ENCODE data around the gene PLA2G4D. TPM values are rescaled to one million over a fixed set of nuclear protein-coding genes. Genes with fewer than 3 reads are reported as not detected.

PLA2G4D gene
- total RNA-seq, 1 experiment from 2014 or later, result 0.34 TPM

DNA sequence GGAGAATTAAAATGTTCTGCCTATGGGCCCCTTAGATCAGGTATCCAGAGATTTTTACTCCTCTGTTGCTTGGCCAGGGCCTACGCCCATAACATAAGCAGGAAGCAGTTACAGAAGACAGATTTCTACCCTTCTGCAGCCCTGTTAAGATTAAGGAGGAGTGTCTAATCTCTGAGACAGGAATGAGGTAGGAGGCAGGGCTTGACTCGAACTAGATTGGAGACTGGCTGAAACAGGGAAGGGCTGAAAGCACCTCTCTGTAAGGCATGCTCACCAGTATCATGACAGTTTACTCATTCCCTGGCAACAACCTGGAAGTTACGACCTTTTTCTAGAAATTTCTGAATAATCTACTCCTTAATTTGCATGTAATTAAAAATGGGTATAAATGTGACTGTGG is 16.7 kb downstream of the PLA2G4D start:
- RAD21 ChIA-PET (ENCODE audit: low non-redundant PET in 1 of 2, low total read pairs in 2 of 2, uncharacterized antibody in 2 of 2, unreplicated experiment in 2 of 2), result no interaction called here
- no peaks in the 10 kb centered on the region for H3K36me3 ChIP-seq (ENCODE audit: control insufficient read depth in 1 of 2, insufficient read depth in 2 of 2, low read length in 2 of 2)
- BruUV-seq (replicated peaks), result no TSS peak
- no peaks in the 10 kb centered on the region for H3K79me2 ChIP-seq (ENCODE audit: insufficient read depth, low read length)
- H3K4me2 ChIP-seq (ENCODE audit: low read length), result no peak overlapping the region
- CTCF ChIA-PET, result interaction anchor here (1.1 to 2.9 kb wide), 3 partner anchors 8 to 88 kb away, joined by 3 to 9 read pairs (median 3); no protein-coding TSS in a partner anchor
- intact Hi-C loops (cut with micrococcal nuclease), result no loop called here
- TF ChIP-seq JUND (IDR thresholded peaks at IDR 0.05) (no peak), EZH2phosphoT487 (IDR thresholded peaks at IDR 0.05; ENCODE audit: borderline replicate concordance) (no peak), YY1 (IDR thresholded peaks at IDR 0.05; ENCODE audit: extremely low read depth, insufficient replicate concordance, low read depth, low read length) (no peak), ELF1 (IDR thresholded peaks at IDR 0.05; ENCODE audit: borderline replicate concordance, low read depth) (no peak), ZFX (IDR thresholded peaks at IDR 0.05) (no peak), CEBPB (IDR thresholded peaks at IDR 0.05; ENCODE audit: low read depth) (no peak), FOSL1 (IDR thresholded peaks at IDR 0.05; ENCODE audit: low read depth) (no peak), ZNF274 (IDR thresholded peaks at IDR 0.05; ENCODE audit: low read depth, low read length) (no peak), SP1 (IDR thresholded peaks at IDR 0.05; ENCODE audit: low read depth) (no peak), CBX3 (IDR thresholded peaks at IDR 0.05; ENCODE audit: low read depth) (no peak), TCF7L2 (IDR thresholded peaks at IDR 0.05; ENCODE audit: borderline replicate concordance, extremely low read depth, insufficient read depth, insufficient read length) (no peak), SIN3A (IDR thresholded peaks at IDR 0.05; ENCODE audit: low read depth) (no peak), POLR2A (IDR thresholded peaks at IDR 0.05; ENCODE audit: borderline replicate concordance, extremely low read depth, insufficient read depth, insufficient read length) (no peak)
- TF ChIP-seq, protein P1, sequence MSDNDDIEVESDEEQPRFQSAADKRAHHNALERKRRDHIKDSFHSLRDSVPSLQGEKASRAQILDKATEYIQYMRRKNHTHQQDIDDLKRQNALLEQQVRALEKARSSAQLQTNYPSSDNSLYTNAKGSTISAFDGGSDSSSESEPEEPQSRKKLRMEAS (IDR thresholded peaks at IDR 0.05), result no peak
- TF ChIP-seq, protein P2, sequence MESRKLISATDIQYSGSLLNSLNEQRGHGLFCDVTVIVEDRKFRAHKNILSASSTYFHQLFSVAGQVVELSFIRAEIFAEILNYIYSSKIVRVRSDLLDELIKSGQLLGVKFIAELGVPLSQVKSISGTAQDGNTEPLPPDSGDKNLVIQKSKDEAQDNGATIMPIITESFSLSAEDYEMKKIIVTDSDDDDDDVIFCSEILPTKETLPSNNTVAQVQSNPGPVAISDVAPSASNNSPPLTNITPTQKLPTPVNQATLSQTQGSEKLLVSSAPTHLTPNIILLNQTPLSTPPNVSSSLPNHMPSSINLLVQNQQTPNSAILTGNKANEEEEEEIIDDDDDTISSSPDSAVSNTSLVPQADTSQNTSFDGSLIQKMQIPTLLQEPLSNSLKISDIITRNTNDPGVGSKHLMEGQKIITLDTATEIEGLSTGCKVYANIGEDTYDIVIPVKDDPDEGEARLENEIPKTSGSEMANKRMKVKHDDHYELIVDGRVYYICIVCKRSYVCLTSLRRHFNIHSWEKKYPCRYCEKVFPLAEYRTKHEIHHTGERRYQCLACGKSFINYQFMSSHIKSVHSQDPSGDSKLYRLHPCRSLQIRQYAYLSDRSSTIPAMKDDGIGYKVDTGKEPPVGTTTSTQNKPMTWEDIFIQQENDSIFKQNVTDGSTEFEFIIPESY (IDR thresholded peaks at IDR 0.05; ENCODE audit: extremely low read depth, insufficient replicate concordance, low read length), result no peak
- TF ChIP-seq, protein P3, sequence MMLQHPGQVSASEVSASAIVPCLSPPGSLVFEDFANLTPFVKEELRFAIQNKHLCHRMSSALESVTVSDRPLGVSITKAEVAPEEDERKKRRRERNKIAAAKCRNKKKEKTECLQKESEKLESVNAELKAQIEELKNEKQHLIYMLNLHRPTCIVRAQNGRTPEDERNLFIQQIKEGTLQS (IDR thresholded peaks at IDR 0.05), result no peak
- TF ChIP-seq, protein P4, sequence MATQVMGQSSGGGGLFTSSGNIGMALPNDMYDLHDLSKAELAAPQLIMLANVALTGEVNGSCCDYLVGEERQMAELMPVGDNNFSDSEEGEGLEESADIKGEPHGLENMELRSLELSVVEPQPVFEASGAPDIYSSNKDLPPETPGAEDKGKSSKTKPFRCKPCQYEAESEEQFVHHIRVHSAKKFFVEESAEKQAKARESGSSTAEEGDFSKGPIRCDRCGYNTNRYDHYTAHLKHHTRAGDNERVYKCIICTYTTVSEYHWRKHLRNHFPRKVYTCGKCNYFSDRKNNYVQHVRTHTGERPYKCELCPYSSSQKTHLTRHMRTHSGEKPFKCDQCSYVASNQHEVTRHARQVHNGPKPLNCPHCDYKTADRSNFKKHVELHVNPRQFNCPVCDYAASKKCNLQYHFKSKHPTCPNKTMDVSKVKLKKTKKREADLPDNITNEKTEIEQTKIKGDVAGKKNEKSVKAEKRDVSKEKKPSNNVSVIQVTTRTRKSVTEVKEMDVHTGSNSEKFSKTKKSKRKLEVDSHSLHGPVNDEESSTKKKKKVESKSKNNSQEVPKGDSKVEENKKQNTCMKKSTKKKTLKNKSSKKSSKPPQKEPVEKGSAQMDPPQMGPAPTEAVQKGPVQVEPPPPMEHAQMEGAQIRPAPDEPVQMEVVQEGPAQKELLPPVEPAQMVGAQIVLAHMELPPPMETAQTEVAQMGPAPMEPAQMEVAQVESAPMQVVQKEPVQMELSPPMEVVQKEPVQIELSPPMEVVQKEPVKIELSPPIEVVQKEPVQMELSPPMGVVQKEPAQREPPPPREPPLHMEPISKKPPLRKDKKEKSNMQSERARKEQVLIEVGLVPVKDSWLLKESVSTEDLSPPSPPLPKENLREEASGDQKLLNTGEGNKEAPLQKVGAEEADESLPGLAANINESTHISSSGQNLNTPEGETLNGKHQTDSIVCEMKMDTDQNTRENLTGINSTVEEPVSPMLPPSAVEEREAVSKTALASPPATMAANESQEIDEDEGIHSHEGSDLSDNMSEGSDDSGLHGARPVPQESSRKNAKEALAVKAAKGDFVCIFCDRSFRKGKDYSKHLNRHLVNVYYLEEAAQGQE (IDR thresholded peaks at IDR 0.05; ENCODE audit: low read depth), result no peak
- TF ChIP-seq, protein P5, sequence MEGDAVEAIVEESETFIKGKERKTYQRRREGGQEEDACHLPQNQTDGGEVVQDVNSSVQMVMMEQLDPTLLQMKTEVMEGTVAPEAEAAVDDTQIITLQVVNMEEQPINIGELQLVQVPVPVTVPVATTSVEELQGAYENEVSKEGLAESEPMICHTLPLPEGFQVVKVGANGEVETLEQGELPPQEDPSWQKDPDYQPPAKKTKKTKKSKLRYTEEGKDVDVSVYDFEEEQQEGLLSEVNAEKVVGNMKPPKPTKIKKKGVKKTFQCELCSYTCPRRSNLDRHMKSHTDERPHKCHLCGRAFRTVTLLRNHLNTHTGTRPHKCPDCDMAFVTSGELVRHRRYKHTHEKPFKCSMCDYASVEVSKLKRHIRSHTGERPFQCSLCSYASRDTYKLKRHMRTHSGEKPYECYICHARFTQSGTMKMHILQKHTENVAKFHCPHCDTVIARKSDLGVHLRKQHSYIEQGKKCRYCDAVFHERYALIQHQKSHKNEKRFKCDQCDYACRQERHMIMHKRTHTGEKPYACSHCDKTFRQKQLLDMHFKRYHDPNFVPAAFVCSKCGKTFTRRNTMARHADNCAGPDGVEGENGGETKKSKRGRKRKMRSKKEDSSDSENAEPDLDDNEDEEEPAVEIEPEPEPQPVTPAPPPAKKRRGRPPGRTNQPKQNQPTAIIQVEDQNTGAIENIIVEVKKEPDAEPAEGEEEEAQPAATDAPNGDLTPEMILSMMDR (IDR thresholded peaks at IDR 0.05 in 2 of 3, conservative IDR thresholded peaks at IDR 0.05 in 1 of 3; ENCODE audit: borderline replicate concordance in 1 of 3, insufficient read depth in 1 of 3, low read depth in 2 of 3, low read length in 2 of 3), result no peak
- no peak overlapping the region for H2AFZ ChIP-seq (ENCODE audit: low read depth, low read length, poor library complexity, severe bottlenecking)
- no peak overlapping the region for H3K4me3 ChIP-seq (replicated peaks in 1 of 2; ENCODE audit: low read depth in 1 of 2, low read length in 2 of 2)
- DNase-seq (ENCODE audit: low read depth, low spot score), result no peak
- no peak for ATAC-seq
- no peaks in the 10 kb centered on the region for H3K4me1 ChIP-seq (ENCODE audit: control insufficient read depth in 1 of 2, insufficient read depth in 2 of 2, low read length in 2 of 2)
- no peaks in the 10 kb centered on the region for H4K20me1 ChIP-seq (ENCODE audit: insufficient read depth)
- no peak overlapping the region for H3K9ac ChIP-seq (ENCODE audit: low read length)
- H3K27me3 ChIP-seq (ENCODE audit: insufficient read depth, low read length), result no peaks in the 10 kb centered on the region
- no peaks in the 10 kb centered on the region for H3K9me3 ChIP-seq (ENCODE audit: control insufficient read depth in 1 of 2, insufficient read depth in 1 of 2, low read depth in 1 of 2, low read length in 2 of 2)
- no peaks in the 10 kb centered on the region for H3K9me2 ChIP-seq (ENCODE audit: insufficient read depth)
- POLR2A ChIA-PET, result no interaction called here
- no peak overlapping the region for H3K27ac ChIP-seq (ENCODE audit: low read depth, low read length)
